ENCODE measurements around the gene ABHD5.
"Not testable (repeated sequence)": the region's sequence is repeated elsewhere in the genome, so short reads cannot be mapped to it uniquely, and the experiment has no call there.

ABHD5 gene

DNA sequence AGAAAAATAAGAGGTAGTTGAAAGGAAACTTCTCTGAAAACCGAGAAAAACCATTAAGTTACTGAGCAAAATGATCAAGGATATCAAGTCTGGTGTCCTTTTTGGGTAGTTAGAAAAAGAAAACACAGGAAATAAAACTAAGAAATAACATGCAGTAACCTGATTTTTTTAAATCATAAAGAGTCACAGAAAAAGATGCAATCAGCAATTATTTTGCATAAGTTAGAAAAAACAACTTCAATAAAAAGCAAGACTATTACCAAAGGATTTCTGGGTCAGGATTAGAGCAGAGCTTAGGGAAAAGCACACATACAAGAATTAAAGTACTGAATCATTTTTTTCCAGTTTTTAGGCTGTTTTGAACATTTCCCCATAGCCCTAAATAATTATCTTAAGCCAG lies 40.4 kb upstream of the ABHD5 start:
- Histone ChIP-seq H3K4me1 (ENCODE audit: control insufficient read depth, low read length) (no peaks in the 10 kb centered on the region), H3K4me3 (ENCODE audit: low read length) (no peak overlapping the region), H3F3A (ENCODE audit: control insufficient read depth, insufficient read depth) (no peaks in the 10 kb centered on the region), H3K27ac (ENCODE audit: low read depth, low read length) (no peak overlapping the region), H3K9me3 (ENCODE audit: control insufficient read depth, insufficient read depth, low read length) (no peaks in the 10 kb centered on the region), H3K4me2 (ENCODE audit: low read length) (no peak overlapping the region), H4K20me1 (ENCODE audit: control insufficient read depth, insufficient read depth, low read depth, low read length) (no peaks in the 10 kb centered on the region), H3K79me2 (ENCODE audit: control insufficient read depth, low read length) (no peaks in the 10 kb centered on the region), H3K36me3 (ENCODE audit: control insufficient read depth, low read length) (no peaks in the 10 kb centered on the region), H3K9me2 (replicated peaks; ENCODE audit: control insufficient read depth, low read length) (no peaks in the 10 kb centered on the region), H3K27me3 (ENCODE audit: control insufficient read depth, low read length) (no peaks in the 10 kb centered on the region)
- TF ChIP-seq, protein P1, sequence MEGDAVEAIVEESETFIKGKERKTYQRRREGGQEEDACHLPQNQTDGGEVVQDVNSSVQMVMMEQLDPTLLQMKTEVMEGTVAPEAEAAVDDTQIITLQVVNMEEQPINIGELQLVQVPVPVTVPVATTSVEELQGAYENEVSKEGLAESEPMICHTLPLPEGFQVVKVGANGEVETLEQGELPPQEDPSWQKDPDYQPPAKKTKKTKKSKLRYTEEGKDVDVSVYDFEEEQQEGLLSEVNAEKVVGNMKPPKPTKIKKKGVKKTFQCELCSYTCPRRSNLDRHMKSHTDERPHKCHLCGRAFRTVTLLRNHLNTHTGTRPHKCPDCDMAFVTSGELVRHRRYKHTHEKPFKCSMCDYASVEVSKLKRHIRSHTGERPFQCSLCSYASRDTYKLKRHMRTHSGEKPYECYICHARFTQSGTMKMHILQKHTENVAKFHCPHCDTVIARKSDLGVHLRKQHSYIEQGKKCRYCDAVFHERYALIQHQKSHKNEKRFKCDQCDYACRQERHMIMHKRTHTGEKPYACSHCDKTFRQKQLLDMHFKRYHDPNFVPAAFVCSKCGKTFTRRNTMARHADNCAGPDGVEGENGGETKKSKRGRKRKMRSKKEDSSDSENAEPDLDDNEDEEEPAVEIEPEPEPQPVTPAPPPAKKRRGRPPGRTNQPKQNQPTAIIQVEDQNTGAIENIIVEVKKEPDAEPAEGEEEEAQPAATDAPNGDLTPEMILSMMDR (IDR thresholded peaks at IDR 0.05; ENCODE audit: low read depth, low read length, poor library complexity, severe bottlenecking), result no peak
- no peak for TF ChIP-seq EZH2phosphoT487 (IDR thresholded peaks at IDR 0.05; ENCODE audit: borderline replicate concordance, low read length)

DNA sequence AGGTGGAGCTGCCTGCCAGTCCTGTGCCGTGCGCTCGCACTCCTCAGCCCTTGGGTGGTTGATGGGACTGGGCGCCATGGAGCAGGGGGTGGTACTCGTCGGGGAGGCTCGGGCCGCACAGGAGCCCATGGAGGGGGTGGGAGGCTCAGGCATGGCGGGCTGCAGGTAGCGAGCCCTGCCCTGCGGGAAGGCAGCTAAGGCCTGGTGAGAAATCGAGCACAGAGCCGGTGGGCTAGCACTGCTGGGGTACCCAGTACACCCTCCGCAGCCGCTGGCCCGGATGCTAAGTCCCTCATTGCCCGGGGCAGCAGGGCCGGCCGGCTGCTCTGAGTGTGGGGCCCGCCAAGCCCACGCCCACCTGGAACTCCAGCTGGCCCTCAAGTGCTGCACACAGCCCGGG lies 34.3 kb upstream of the ABHD5 start:
- not testable (repeated sequence) for H3F3A ChIP-seq (ENCODE audit: control insufficient read depth, insufficient read depth); H3K36me3 ChIP-seq (ENCODE audit: control insufficient read depth, low read length); H3K27me3 ChIP-seq (ENCODE audit: control insufficient read depth, low read length); H3K27ac ChIP-seq (ENCODE audit: low read depth, low read length); H3K4me2 ChIP-seq (ENCODE audit: low read length); H3K9me2 ChIP-seq (replicated peaks; ENCODE audit: control insufficient read depth, low read length); H3K9me3 ChIP-seq (ENCODE audit: control insufficient read depth, insufficient read depth, low read length); H3K4me1 ChIP-seq (ENCODE audit: control insufficient read depth, low read length); H3K4me3 ChIP-seq (ENCODE audit: low read length); H4K20me1 ChIP-seq (ENCODE audit: control insufficient read depth, insufficient read depth, low read depth, low read length); H3K79me2 ChIP-seq (ENCODE audit: control insufficient read depth, low read length)

DNA sequence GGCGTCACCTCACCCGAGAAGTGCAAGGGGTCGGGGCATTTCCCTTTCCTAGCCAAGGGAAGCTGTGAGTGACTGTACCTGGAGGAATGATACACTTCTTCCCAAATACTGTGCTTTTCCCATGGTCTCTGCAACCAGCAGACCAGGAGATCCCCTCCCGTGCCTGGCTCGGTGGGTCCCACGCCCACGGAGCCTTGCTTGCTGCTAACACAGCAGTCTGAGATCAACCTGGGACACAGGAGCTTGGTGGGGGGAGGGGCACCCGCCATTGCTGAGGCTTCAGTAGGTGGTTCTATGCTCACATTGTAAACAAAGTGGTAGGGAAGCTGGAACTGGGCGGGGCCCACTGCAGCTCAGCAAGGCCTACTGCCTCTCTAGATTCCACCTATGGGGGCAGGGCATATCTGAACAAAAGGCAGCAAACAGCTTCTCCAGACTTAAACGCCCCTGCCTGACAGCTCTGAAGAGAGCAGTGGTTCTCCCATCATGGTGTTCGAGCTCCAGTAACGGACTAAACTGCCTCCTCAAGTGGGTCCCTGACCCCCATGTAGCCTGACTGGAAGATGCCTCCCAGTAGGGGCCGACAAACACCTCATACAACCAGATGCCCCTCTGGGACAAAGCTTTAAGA lies 31.4 kb upstream of the ABHD5 start:
- Histone ChIP-seq H3K4me3 (ENCODE audit: low read length) (no peak overlapping the region), H3K27ac (ENCODE audit: low read depth, low read length) (no peak overlapping the region), H3K4me2 (ENCODE audit: low read length) (no peak overlapping the region), H3K9me2 (replicated peaks; ENCODE audit: control insufficient read depth, low read length) (no peaks in the 10 kb centered on the region), H3F3A (ENCODE audit: control insufficient read depth, insufficient read depth) (no peaks in the 10 kb centered on the region), H3K79me2 (ENCODE audit: control insufficient read depth, low read length) (no peaks in the 10 kb centered on the region), H3K36me3 (ENCODE audit: control insufficient read depth, low read length) (no peaks in the 10 kb centered on the region), H3K4me1 (ENCODE audit: control insufficient read depth, low read length) (no peaks in the 10 kb centered on the region), H3K9me3 (ENCODE audit: control insufficient read depth, insufficient read depth, low read length) (no peaks in the 10 kb centered on the region), H4K20me1 (ENCODE audit: control insufficient read depth, insufficient read depth, low read depth, low read length) (no peaks in the 10 kb centered on the region), H3K27me3 (ENCODE audit: control insufficient read depth, low read length) (no peaks in the 10 kb centered on the region)
- no peak for TF ChIP-seq EZH2phosphoT487 (IDR thresholded peaks at IDR 0.05; ENCODE audit: borderline replicate concordance, low read length)
- TF ChIP-seq, protein P1 (IDR thresholded peaks at IDR 0.05; ENCODE audit: low read depth, low read length, poor library complexity, severe bottlenecking), result no peak

DNA sequence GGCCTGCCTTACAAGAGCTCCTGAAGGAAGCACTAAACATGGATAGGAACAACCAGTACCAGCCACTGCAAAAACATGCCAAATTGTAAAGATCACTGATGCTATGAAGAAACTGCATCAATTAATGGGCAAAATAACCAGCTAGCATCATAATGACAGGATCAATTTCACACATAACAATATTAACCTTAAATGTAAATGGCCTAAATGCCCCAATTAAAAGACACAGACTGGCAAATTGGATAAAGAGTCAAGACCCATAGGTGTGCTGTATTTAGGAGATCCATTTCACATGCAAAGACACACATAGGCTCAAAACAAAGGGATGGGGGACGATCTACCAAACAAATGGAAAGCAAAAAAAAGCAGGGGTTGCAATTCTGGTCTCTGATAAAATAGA lies 29.4 kb upstream of the ABHD5 start:
- not testable (repeated sequence) for H3K9me2 ChIP-seq (replicated peaks; ENCODE audit: control insufficient read depth, low read length)

DNA sequence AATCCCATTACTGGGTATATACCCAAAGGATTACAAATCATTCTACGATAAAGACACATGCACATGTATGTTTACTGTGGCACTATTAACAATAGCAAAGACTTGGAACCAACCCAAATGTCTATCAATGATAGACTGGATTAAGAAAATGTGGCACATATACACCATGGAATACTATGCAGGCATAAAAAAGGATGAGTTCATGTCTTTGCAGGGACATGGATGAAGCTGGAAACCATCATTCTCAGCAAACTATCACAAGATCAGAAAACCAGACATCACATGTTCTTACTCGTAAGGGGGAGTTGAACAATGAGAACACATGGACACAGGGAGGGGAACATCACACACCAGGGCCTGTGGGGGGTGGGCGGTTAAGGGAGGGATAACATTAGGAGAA lies 25.7 kb upstream of the ABHD5 start:
- H3F3A ChIP-seq (ENCODE audit: control insufficient read depth, insufficient read depth); H3K36me3 ChIP-seq (ENCODE audit: control insufficient read depth, low read length); H3K27me3 ChIP-seq (ENCODE audit: control insufficient read depth, low read length); H3K9me2 ChIP-seq (replicated peaks; ENCODE audit: control insufficient read depth, low read length); H3K27ac ChIP-seq (ENCODE audit: low read depth, low read length); H3K79me2 ChIP-seq (ENCODE audit: control insufficient read depth, low read length); H4K20me1 ChIP-seq (ENCODE audit: control insufficient read depth, insufficient read depth, low read depth, low read length); H3K4me1 ChIP-seq (ENCODE audit: control insufficient read depth, low read length); H3K4me3 ChIP-seq (ENCODE audit: low read length); H3K4me2 ChIP-seq (ENCODE audit: low read length); H3K9me3 ChIP-seq (ENCODE audit: control insufficient read depth, insufficient read depth, low read length): not testable (repeated sequence)

More for the DNA sequence above, 29.4 kb upstream of the ABHD5 start:
- H3K27me3 ChIP-seq (ENCODE audit: control insufficient read depth, low read length); H3K4me2 ChIP-seq (ENCODE audit: low read length); H3F3A ChIP-seq (ENCODE audit: control insufficient read depth, insufficient read depth); H3K36me3 ChIP-seq (ENCODE audit: control insufficient read depth, low read length); H3K79me2 ChIP-seq (ENCODE audit: control insufficient read depth, low read length); H4K20me1 ChIP-seq (ENCODE audit: control insufficient read depth, insufficient read depth, low read depth, low read length); H3K4me3 ChIP-seq (ENCODE audit: low read length); H3K4me1 ChIP-seq (ENCODE audit: control insufficient read depth, low read length); H3K27ac ChIP-seq (ENCODE audit: low read depth, low read length); H3K9me3 ChIP-seq (ENCODE audit: control insufficient read depth, insufficient read depth, low read length): not testable (repeated sequence)
